HEK293T (cell line): ENCODE results near the gene SLC6A17.

ENCODE experiments used
- CTCF ChIA-PET: fragments of 350-600 bp; formaldehyde crosslinking; extraction: SDS; loops from one replicate; lab custom pipeline; 2021; ENCODE audit warnings: antibody characterized with exemption, inconsistent platforms; lab: Yijun Ruan, JAX
- POLR2A ChIA-PET: fragments of 350-600 bp; formaldehyde crosslinking; extraction: SDS; loops from one replicate; lab custom pipeline; 2020; ENCODE audit warnings: antibody characterized with exemption, inconsistent platforms; lab: Yijun Ruan, JAX
- DNase-seq: peaks from one replicate; pipeline ENCODE4 v3.0.0; 2012; ENCODE audit warnings: mixed read lengths; ENCODE audit errors: extremely low spot score
- ARNT ChIP-seq: fragments of 450-650 bp; IDR thresholded peaks from 2 replicates; pipeline ENCODE4 v1.6.1; 2017; ENCODE audit warnings: mild to moderate bottlenecking
- BHLHE40 ChIP-seq: fragments of 450-650 bp; IDR thresholded peaks from 2 replicates; pipeline ENCODE4 v1.6.1; 2016; ENCODE audit warnings: mild to moderate bottlenecking, moderate library complexity, borderline replicate concordance
- CTBP1 ChIP-seq: fragments of 450-650 bp; IDR thresholded peaks from 2 replicates; pipeline ENCODE4 v1.6.1; 2016; ENCODE audit warnings: borderline replicate concordance
- ELF4 ChIP-seq: fragments of 450-650 bp; IDR thresholded peaks from 2 replicates; pipeline ENCODE4 v1.6.1; 2017; ENCODE audit warnings: antibody characterized with exemption
- FOXA1 ChIP-seq: fragments of 450-650 bp; IDR thresholded peaks from 2 replicates; pipeline ENCODE4 v1.6.1; 2016; ENCODE audit warnings: mild to moderate bottlenecking
- FOXK2 ChIP-seq: fragments of 450-650 bp; IDR thresholded peaks from 2 replicates; pipeline ENCODE4 v1.6.1; 2016; ENCODE audit warnings: mild to moderate bottlenecking
- FOXM1 ChIP-seq: fragments of 450-650 bp; IDR thresholded peaks from 2 replicates; pipeline ENCODE4 v1.6.1; 2017; ENCODE audit warnings: mild to moderate bottlenecking, borderline replicate concordance
- HDGF ChIP-seq: fragments of 450-650 bp; IDR thresholded peaks from 2 replicates; pipeline ENCODE4 v1.6.1; 2017; ENCODE audit warnings: antibody characterized with exemption, borderline replicate concordance
- L3MBTL2 ChIP-seq: fragments of 450-650 bp; conservative IDR thresholded peaks from 2 replicates; pipeline ENCODE4 v1.6.1; 2016; ENCODE audit warnings: mild to moderate bottlenecking
- LEF1 ChIP-seq: fragments of 450-650 bp; IDR thresholded peaks from 2 replicates; pipeline ENCODE4 v1.6.1; 2017; ENCODE audit warnings: mild to moderate bottlenecking, borderline replicate concordance
- NFRKB ChIP-seq: fragments of 450-650 bp; IDR thresholded peaks from 2 replicates; pipeline ENCODE4 v1.6.1; 2016; ENCODE audit warnings: mild to moderate bottlenecking, moderate library complexity
- PKNOX1 ChIP-seq: fragments of 450-650 bp; IDR thresholded peaks from 2 replicates; pipeline ENCODE4 v1.6.1; 2016
- SP1 ChIP-seq: fragments of 450-650 bp; IDR thresholded peaks from 2 replicates; pipeline ENCODE4 v1.6.1; 2017
- SUZ12 ChIP-seq: fragments of 450-650 bp; IDR thresholded peaks from 2 replicates; pipeline ENCODE4 v1.6.1; 2016; ENCODE audit warnings: mild to moderate bottlenecking
- TARDBP ChIP-seq: fragments of 450-650 bp; IDR thresholded peaks from 2 replicates; pipeline ENCODE4 v1.6.1; 2016
- ZNF384 ChIP-seq: fragments of 450-650 bp; IDR thresholded peaks from 2 replicates; pipeline ENCODE4 v1.6.1; 2016

The SLC6A17 gene

GRCh38 chr1:110138956-110139355, 11.3 kb upstream of the SLC6A17 start:
- ChIA-PET CTCF (no interaction called here), POLR2A (no interaction called here)
- DNase-seq: no peak
- TF ChIP-seq LEF1: no peak
- no peak for TF ChIP-seq ARNT
- TF ChIP-seq PKNOX1: no peak
- TF ChIP-seq ZNF384: no peak
- no peak for TF ChIP-seq L3MBTL2
- TF ChIP-seq TARDBP: no peak
- TF ChIP-seq CTBP1: no peak
- no peak for TF ChIP-seq HDGF
- TF ChIP-seq SP1: no peak

- POLR2A ChIA-PET: no interaction called here
- no peak for DNase-seq
- CTCF ChIA-PET: interaction anchor here (1.3 kb wide), 1 partner anchor 52 kb away, joined by 3 read pairs; no protein-coding TSS in a partner anchor
- no peak for TF ChIP-seq ARNT
- TF ChIP-seq LEF1: no peak
- TF ChIP-seq PKNOX1: no peak
These were observed 5.9 kb upstream of the SLC6A17 start for GRCh38 chr1:110144366-110144765.

GRCh38 chr1:110148961-110149360, 1.3 kb upstream of the SLC6A17 start:
- POLR2A ChIA-PET: no interaction called here
- CTCF ChIA-PET: interaction anchor here (0.7 kb wide), 1 partner anchor 45 kb away, joined by 3 read pairs; no protein-coding TSS in a partner anchor
- peak; percentile 49 for DNase-seq
- TF ChIP-seq ELF4 (no peak), ZNF384 (no peak), SUZ12 (no peak), L3MBTL2 (no peak), NFRKB (no peak), ARNT (no peak)

- ChIA-PET POLR2A (interaction anchor here (0.9 to 1.3 kb wide), 3 partner anchors 17 to 182 kb away, joined by 3 to 4 read pairs (median 4); partner anchors contain the start of gene STRIP1), CTCF (no interaction called here)
- no peak for DNase-seq
- TF ChIP-seq CTBP1: no peak
- no peak for TF ChIP-seq SUZ12
- no peak for TF ChIP-seq FOXA1
- TF ChIP-seq L3MBTL2: no peak
- no peak for TF ChIP-seq TARDBP
- TF ChIP-seq NFRKB: no peak
- TF ChIP-seq PKNOX1: no peak
- no peak for TF ChIP-seq ZNF384
- TF ChIP-seq SP1: no peak
- no peak for TF ChIP-seq HDGF
- no peak for TF ChIP-seq BHLHE40
- TF ChIP-seq FOXM1: no peak
- no peak for TF ChIP-seq ARNT
These were observed 928 bp downstream of the SLC6A17 start for GRCh38 chr1:110151175-110151669.

- CTCF ChIA-PET: no interaction called here
- TF ChIP-seq FOXM1 (no peak), BHLHE40 (no peak), CTBP1 (no peak), FOXA1 (no peak), ELF4 (no peak), LEF1 (no peak)
- no peak for DNase-seq
- POLR2A ChIA-PET: interaction anchor here (1.0 kb wide), 1 partner anchor 186 kb away, joined by 5 read pairs; the partner anchor contains the start of gene RBM15
These were observed 2.0 kb downstream of the SLC6A17 start for GRCh38 chr1:110152133-110152785.

GRCh38 chr1:110153407-110153950, 3.2 kb downstream of the SLC6A17 start:
- DNase-seq: no peak
- no peak for TF ChIP-seq LEF1
- no peak for TF ChIP-seq SUZ12
- no peak for TF ChIP-seq NFRKB
- no peak for TF ChIP-seq FOXK2
- no peak for TF ChIP-seq SP1
- ChIA-PET CTCF (no interaction called here), POLR2A (interaction anchor here (0.7 kb wide), 1 partner anchor 182 kb away, joined by 3 read pairs; no protein-coding TSS in a partner anchor)
